HG03571 (cell line): ENCODE results near the gene TTLL11.
"Not testable (repeated sequence)": the region's sequence is repeated elsewhere in the genome, so short reads cannot be mapped to it uniquely, and the experiment has no call there.

Experiments
- ATAC-seq: cut with Tn5 transposase; IDR thresholded peaks from one replicate; pipeline ENCODE4 v1.9.1; 2021; ENCODE audit not compliant: unreplicated experiment

Gene TTLL11

DNA sequence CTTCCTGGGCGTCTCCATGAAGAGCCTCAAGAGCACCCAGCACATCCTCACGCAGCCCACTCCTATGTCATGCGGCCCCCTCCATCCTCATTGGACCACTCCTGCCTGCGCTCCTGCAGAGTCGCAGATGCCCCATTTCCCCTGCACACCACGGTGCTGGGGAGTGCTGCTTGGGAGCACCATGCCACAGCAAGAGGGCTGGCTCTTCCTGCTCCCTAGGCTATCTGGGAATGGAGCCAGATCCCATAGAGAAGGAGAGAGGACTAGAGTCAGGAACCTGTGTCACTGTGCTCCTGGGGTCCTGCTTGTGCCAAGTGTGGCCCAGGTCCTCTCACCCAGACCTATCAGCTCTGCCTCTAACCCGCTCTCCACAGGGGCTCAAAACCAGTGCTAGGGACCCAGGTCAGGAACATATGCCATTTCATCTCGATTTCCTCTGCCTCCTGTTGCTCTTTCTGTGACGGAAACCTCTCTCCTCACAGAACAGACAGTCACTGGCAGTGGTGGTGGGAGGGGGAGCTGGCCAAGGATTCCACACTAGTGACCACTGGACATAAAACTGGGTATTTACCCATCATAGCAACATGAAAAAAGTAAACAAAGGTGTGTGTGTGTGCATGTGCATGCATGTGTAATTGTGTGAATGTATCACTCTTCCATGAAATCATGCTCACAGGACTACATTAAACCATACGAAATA is 178.4 kb downstream of the TTLL11 start:
- no peak for ATAC-seq

DNA sequence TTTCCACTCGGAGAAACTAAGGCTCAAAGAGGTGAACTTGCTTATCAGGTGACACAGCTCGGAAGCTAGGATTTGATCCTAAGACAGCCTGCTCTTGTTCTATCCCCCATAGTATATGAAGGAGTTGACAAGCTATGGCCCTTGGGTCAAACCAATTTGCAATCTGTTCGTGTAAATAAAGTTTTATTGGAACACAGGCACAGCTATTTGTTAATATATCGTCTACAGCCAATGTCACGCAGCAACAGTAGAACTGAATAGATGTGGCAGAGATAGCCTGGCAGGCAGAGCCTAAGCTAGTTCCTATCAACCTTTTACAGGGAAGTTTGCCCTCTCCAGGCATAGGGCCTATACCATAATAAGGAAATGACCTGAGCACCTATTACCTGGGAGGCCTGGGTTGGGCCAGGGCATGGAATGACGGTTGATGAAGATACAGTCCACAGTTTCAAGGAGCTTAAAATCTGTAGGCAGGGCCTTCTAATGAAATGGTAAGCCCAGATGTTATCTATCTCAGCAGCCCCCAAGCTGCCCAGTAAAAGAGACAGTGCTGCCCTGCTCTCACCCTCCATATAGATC is 179.0 kb downstream of the TTLL11 start:
- no peak for ATAC-seq

DNA sequence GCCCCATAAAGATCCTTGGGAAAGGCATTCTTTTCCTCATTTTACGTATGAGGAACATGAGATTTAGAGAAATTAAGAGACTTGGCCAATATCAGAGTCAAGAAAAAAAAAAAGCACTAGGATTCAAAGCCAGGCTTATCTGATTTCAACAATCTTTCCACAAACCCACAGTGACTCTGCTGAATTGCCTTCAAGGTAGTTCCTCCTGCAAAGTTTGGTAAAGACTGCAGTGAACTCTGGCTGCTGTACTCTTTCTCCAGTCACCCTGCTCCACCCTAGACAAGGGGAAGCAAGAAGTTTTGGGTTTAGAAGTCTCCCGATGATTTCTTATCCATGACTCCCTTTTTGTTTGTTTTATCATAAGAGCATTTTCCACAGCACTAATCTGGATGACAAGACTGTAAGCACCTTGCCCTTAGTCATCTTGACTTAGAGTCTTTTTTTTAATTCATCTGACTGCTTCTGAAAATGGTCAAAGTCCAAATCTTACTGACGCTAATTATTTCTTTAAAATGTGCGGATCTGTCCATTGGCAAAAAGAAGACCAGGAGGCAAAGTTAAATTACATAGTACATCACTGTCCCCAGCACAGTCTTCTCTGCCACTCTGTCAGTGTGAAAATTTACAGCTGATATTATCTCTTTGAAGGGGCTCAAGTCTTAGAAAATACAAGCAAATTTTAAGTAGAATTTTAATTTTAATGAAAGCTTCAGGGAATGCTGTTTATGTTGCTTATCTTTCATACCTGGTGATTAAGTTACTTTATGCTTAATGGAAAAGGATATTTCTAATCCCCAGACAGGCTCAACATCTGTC is 180.1 kb downstream of the TTLL11 start:
- ATAC-seq = no peak

DNA sequence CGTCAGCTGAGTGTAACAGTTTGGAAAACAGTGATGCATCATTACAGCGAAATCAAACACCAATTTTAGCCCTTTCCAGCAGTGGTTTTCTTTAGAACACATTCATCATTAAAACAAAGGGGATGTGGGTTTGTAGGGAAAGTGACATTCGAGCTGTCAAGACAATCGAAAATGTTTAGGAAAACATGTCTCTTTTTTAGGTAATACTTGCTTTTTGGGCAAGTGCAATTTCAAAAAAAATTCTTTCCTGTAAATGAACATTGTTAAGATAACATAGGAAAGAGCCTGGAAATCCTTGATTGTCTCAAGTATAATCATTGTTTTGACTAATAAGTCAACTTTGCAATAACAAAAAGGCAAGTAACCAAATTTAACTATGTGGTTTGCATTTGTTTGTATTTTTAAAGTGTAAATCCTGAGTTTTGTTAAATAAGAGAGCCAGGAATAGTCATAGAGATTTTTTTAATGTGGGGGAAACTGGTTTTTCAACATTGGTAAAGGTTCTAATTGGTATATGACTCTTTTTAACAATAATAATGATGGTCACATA is 182.5 kb downstream of the TTLL11 start:
- ATAC-seq = no peak

DNA sequence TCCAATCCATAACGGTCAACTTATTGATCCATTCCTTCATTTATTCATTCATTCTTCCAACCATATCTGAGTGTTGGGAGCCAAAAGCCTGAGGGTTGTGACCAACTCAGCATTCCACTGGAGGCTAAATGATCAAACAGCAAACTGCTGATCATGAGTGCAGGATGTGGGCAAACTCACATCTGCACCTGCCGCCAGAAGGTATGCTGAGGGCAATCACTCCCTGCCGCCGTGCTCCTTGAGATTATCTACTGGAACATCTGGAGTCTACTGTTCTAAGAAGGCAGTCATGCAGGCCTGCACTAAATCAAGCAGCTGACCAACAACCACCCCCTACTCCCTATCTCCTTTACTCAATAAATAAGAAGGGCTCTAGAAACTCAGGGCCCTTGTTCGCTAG is 184.0 kb downstream of the TTLL11 start:
- no peak for ATAC-seq

DNA sequence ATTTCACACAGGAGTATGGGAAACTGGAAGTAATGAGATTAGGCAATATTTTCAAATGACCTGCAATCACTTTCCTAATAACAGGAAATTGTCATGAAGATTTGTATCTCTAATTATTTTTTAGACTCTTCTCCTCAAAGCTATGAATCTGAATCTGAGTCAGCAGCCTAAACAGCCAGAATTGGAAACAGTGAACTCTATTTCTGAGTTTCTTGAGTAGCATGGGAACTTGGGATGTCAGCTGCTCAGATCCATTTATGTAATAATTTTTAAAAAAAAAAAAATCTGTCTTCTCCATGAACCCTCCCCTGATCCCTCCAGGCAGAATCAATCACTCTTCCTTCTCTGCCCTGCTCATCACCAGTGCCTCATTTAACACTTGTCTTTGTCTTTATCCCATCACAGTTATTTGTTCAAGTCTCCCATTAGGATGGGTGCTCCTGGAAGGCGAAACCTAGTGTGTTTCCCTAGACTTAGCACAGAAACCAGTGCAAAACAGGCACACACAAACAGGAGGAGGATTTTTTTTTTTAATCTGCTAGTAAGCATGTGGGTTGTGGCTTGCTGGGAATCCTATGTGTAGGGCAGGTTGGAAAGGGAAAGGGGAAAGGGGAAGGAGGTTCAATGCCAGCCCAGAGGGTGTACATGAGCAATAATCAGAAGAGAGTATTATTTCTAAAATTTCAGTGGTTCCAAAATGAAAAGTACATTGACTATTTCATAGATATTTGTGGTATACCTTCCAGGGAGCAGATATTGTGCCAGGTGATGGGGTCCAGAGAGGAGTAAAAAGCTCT is 186.8 kb downstream of the TTLL11 start:
- no peak for ATAC-seq

DNA sequence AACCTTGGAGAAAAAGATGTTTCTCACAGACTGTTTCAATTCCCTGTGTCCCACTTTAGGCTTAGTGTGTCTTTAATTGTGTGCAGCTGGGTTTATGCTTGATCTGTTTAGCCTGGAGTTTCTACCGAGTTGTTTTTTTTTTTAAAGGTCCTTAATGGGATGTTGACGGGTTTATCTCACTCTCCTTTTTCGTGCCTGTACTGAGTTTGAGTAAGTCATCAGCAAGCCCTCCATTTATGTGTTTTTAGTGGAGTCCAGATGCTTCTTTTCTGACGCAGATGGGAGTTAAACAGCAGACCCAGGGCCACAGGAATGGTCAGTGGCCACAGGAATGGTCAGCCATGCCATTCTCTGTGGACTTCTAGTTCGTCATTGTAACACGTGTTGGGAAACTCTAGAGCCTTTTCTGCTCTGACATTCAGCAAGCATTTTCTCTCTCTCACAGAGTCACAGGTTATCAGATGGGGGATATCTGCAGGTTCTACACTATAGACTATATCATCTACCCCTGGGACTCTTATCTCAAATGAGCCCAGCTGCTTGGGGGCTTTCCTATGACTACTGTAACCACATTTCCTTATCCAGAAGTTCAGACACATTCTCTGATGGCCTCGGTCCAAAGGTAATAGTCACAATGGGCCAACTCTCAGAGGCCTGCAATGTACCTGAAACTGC is 190.5 kb downstream of the TTLL11 start:
- no peak for ATAC-seq

DNA sequence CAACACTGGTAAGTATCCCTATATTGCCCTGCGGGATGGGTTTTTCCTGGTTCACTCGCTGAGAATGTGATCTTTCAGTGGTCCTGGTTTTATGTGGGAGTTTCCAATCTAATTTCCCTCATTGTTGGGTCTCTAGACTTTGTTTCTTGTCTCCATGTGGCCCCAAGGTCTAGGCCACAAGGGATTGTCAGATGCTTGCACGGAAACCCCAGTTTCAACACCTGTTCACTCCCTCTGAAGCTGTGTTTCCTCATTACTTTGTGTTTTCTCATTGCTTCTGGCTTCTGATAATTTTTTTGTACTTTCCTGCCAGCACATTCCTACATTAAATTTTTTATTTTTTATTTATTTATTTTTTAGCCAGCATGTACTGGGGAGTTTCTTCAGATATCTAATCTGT is 191.5 kb downstream of the TTLL11 start:
- ATAC-seq = no peak

DNA sequence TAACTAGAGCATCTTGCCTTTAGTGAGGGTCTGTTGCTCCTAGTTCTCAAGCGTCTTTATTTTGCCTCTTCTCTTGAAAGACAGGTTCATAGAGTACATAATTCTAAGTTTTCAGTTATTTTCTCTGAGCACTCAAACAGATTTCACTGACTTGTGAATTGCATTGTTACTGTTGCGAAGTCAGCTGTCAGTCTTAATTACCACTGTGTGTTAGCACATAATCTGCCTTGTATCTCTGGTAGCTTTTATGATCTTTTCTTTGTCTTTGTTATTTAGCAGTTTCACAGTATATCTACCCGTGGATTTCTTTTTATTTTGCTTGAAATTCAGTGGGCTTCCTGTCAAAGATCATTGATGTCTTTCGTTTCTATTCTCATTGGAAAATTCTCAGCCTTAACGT is 192.9 kb downstream of the TTLL11 start:
- ATAC-seq = no peak

DNA sequence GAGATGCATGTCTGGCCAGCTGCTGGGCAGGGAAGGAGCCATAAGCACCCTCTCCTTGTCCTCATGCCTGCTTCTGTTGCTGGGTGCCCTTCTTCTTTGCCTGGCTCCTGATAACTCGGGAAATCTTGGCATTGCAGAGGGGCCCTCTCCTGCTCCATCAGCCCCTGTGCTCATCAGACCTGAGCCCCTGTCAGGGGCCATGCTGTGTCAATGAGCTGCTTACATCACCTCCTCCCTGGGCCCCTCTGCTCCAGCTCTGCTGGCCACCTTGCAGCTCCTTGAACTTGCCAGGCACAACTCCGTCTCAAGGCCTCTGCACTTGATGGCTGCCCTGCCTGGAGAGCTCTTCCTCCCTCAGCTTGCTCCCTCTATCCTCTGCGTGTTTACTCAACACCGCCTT is 194.3 kb downstream of the TTLL11 start:
- ATAC-seq = no peak

DNA sequence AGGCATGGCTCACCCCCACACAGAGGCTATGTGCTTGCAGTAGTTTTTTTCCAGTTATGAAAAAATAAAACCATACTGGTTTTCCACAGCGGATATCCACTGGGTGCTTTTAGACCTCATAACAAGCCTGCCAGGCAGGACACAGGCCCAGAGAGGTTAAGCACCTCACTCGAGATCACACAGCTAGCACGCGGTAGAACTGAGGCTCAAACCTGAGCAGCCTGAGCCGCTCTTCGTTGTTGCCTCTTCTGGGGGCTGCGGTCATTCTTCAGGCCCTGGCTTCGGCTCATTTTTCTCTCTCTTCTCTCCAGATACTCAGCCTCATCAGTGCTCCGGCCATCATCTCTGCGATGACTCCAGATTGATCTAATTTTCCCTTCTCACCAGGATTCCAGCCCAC is 196.0 kb downstream of the TTLL11 start:
- ATAC-seq = no peak

DNA sequence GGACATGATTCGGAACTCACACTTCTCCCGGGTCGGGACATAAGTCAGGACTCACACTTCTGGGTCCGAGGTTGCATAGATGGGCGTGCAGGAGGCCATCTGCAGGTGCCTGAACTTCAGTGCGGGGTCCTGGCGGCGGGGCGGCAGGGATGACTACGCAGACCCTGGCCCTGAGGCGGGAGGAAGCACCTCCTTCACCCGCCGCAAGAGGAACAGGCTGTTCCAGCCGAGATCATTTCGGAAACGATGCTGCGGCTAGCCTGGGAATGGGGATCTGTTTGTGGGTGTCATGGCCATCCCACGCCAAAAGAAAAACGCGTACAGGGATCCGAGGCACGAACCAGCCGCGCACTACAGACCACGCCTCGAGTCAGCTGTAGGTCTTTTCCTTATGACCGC is 196.6 kb downstream of the TTLL11 start:
- no peak for ATAC-seq

DNA sequence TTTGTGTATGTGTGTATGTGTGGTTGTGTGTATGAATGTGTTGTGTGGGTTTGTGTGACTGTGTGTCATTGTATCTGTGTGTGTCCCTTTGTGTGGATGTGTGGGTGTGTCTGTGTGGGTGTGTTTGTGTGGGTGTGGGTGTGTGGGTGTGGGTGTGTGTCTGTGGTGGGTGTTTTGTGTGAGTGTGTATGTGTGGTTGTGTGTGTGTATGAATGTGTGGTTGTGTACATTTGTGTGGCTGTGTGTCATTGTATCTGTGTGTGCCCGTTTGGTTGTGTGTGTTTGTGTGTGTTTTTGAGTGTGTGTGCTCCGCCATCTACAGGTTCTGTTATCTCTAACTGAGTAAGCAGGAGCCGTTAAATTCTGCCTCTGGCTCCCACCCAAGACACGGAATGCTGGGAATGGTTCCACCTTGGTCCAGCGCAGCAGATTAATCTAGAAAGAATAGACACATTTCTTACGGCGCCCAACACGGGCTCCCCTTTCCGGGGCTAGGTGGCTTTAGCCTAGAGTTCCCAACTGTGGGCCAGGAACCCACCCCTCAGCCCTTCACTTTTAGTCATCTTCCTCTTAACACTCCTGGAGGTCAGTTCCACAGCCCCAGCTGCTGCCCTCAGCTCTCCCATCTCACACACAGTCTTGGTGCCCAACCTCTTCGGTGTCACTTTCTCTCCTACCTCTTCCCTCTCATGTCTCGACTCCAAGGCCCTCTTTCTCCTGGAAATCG is 197.1 kb downstream of the TTLL11 start:
- no peak for ATAC-seq

DNA sequence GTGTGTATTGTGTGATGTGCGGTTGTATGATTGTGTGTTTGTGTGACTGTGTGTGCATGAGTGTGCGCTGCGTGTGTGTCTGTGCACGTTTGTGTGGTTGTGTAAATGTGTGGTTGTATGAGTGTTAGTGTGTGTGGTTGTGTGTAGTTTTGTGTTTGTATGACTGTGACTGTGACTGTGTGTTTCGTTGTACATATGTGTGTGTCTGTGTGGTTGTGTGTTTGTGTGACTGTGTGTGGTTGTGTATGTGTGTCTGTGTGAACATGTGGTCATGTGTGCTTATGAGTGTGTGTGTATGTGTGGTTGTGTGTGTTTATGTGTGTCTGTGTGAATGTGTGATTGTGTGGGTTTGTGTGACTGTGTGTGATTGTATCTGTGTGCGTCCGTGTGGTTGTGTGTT is 197.8 kb downstream of the TTLL11 start:
- ATAC-seq = no peak

DNA sequence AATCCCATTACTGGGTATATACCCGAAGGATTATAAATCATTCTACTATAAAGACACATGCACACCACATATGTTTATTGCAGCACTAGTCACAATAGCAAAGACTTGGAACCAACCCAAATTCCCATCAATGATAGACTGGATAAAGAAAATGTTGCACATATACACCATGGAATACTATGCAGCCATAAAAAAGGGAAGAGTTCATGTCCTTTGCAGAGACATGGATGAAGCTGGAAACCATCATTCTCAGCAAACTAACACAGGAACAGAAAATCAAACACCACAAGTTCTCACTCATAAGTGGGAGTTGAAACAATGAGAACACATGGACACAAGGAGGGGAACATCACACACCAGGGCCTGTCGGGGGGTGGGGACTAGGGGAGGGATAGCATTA is 198.7 kb downstream of the TTLL11 start:
- ATAC-seq = not testable (repeated sequence)

DNA sequence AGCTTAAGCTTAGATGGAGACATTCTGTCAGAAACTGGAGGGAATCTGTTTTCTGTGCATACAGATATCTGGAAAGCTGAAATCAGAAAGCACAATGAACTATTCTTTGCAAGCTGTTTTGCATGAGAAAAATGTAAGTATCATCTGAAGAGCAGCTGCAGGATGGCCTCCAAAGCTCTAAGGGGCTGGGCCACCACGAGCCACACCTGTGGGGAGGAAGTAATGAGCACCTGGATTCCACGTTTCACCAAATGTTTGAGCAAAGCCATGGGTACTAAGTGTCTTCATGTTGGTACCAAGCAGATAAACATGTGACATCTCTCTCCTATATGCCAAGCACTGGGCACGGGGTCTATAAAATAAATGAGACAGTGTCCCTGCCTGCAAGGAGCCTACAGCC is 199.3 kb downstream of the TTLL11 start:
- no peak for ATAC-seq

DNA sequence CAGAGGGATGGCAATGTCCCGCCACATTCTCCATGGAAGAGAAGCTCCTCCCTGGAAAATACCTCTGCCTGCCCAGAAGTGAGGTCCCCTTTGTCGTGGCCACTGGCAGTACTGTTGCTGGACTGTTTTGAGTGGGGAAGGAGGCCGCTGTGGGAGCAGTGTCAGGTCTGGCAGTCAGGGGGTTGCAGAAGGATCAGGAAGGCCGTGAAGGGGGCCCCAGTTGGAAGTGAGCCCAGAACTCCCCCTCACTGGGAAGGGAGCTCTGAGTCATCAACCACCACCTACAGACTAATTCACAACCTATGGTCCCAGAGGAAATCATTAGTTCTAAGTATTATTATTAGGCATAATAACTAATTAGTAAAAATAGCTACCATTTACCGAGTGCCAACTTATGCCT is 200.4 kb downstream of the TTLL11 start:
- ATAC-seq = no peak

DNA sequence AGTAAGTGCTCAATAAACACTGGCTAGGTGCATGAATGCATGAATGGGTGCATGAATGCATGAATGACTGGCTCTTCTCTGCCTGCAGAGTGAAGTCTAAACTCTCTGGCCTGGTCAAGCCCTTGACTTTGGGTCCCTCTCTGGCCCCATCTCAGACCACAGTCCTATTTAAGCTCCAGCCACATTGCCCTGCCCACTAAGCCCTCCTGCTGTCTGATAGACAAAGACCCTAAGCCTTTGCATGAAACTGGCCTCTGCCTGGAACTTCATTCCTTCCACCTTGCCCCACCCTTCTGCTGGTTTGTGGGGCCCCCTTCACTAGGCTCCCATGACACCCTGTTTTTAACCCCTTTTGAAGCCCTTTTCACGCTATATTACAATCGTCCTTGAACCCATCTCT is 202.4 kb downstream of the TTLL11 start:
- ATAC-seq = no peak

DNA sequence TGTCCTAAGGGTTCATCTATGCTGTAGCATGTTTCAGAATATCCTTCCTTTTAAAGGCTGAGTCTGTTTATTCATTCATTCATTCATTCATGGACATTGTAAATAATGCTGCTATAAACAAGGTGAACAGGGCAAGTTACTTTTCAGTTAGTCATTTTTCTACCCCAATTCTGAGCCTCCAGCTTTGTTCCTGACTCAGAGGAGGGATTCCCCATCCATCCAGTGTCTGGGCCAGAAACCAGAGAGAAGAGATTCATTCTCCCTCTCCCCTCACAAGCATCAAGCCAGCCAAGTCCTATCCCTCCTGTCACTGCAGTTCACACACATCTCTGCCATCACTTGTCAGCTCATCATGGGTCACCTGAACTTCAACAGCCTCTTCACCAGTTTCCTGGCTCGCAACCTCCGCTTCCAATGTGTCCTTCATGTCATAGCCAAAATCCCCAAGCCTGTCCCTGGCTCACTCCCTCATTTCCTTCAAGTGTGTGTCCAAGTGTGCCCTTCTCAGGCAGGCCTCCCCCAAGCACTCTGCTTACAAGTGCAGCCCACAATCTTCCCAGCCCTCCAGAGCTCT is 203.0 kb downstream of the TTLL11 start:
- no peak for ATAC-seq

DNA sequence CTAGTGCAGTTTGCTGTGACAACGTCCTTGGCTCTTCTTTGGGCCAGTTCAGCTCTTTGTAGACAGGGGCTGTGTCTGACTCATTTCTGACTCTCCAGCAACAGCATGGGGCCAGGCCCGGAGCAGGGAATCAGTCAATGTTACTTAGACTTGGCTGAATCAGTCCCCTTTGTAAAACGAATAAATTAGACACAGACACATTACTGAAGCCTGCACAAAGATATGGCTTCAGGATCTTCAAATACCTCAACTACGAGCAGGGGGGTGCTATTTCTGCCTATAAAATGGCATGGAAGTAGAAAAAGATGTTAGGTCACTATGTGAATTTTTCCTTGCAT is 204.7 kb downstream of the TTLL11 start:
- ATAC-seq = no peak
